Activated CD4-positive, alpha-beta memory T cell treated with anti-CD3 and anti-CD28 coated beads for 36 hours (primary cell): ENCODE results near the gene APP. TPM values are rescaled to one million over a fixed set of nuclear protein-coding genes. Genes with fewer than 3 reads are reported as not detected.
A peak's percentile ranks its signal among the peaks of the same experiment; 100 is the strongest.

Experiments
- CTCF ChIA-PET: fragments of 350-600 bp; sonication (Branson Sonifier 250); formaldehyde crosslinking; loops from one replicate; lab custom pipeline; 2021; ENCODE audit warnings: antibody characterized with exemption, inconsistent platforms; lab: Charles Lee
- POLR2A ChIA-PET: fragments of 350-600 bp; sonication (Branson Sonifier 250); formaldehyde crosslinking; loops from one replicate; lab custom pipeline; 2021; ENCODE audit warnings: antibody characterized with exemption; lab: Charles Lee
- DNase-seq: peaks from one replicate; pipeline ENCODE4 v3.0.0-alpha.2; 2020
- H3K27ac Mint-ChIP-seq: one replicate; pipeline ENCODE4 v1.8.0; 2021; ENCODE audit warnings: mixed read lengths
- H3K27me3 Mint-ChIP-seq: one replicate; pipeline ENCODE4 v1.8.0; 2021; ENCODE audit warnings: mixed read lengths
- H3K36me3 Mint-ChIP-seq: one replicate; pipeline ENCODE4 v1.8.0; 2021; ENCODE audit warnings: mixed read lengths
- H3K4me1 Mint-ChIP-seq: one replicate; pipeline ENCODE4 v1.8.0; 2021; ENCODE audit warnings: low read depth, mixed read lengths
- H3K4me3 Mint-ChIP-seq: one replicate; pipeline ENCODE4 v1.8.0; 2021; ENCODE audit warnings: mild to moderate bottlenecking, mixed read lengths
- H3K9me3 Mint-ChIP-seq: one replicate; pipeline ENCODE4 v1.8.0; 2021; ENCODE audit warnings: mixed read lengths
- intact Hi-C: fragments of 100-400 bp; cut with micrococcal nuclease; formaldehyde crosslinking; loops from one replicate; pipeline ENCODE4 v1.15.1; 2023
- total RNA-seq, 2 experiments: library from RNA; stranded (reverse); gene quantifications; one replicate each; pipeline ENCODE4 v1.2.3, GENCODE V29; 2021

The APP gene
- total RNA-seq, 2 experiments from 2014 or later: 46.3 to 47.1 TPM

GRCh38 chr21:26179501-26179900 is 8.9 kb upstream of the APP start:
- H3K27me3 Mint-ChIP-seq: peaks cover 4% of the 10 kb centered on the region
- no peaks in the 10 kb centered on the region for H3K4me1 Mint-ChIP-seq
- ChIA-PET POLR2A (interaction anchor here (0.7 kb wide), 1 partner anchor 10 kb away, joined by 4 read pairs; no protein-coding TSS in a partner anchor), CTCF (interaction anchor here (0.6 kb wide), 1 partner anchor 100 kb away, joined by 3 read pairs; no protein-coding TSS in a partner anchor)
- H3K27ac Mint-ChIP-seq: no peak overlapping the region
- H3K4me3 Mint-ChIP-seq: no peak overlapping the region
- DNase-seq: no peak
- peaks cover 5% of the 10 kb centered on the region for H3K9me3 Mint-ChIP-seq
- H3K36me3 Mint-ChIP-seq: no peaks in the 10 kb centered on the region
- intact Hi-C loops: no loop called here

GRCh38 chr21:26177746-26178426 is 7.3 kb upstream of the APP start:
- no peak overlapping the region for H3K4me3 Mint-ChIP-seq
- no peak for DNase-seq
- no peaks in the 10 kb centered on the region for H3K4me1 Mint-ChIP-seq
- peaks cover 4% of the 10 kb centered on the region for H3K27me3 Mint-ChIP-seq
- ChIA-PET POLR2A (no interaction called here), CTCF (interaction anchor here (1.4 kb wide), 1 partner anchor 296 kb away, joined by 5 read pairs; no protein-coding TSS in a partner anchor)
- no peaks in the 10 kb centered on the region for H3K9me3 Mint-ChIP-seq
- H3K27ac Mint-ChIP-seq: no peak overlapping the region
- H3K36me3 Mint-ChIP-seq: no peaks in the 10 kb centered on the region
- intact Hi-C loops: no loop called here

DNA sequence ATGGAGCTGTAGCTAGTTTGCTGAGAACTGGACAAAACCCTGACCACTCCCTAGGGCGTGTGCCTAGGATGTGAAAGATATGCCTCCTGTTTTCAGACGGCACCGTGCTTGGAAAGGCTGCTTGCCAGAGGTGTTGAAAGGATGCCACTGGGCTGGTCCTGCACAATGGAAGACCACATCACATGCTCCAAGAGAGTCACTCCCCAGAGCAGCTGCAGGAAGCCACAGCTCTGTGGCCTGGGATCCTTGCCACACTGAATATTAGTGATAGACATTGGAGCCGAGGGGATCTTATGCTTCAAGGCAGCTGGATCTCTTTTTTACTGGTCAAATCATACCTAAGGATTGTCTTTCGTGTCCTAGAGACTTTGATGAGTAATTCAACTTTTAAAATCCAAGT is 6.6 kb upstream of the APP start:
- Mint-ChIP-seq H3K4me3 (no peak overlapping the region), H3K4me1 (no peaks in the 10 kb centered on the region), H3K36me3 (no peaks in the 10 kb centered on the region), H3K9me3 (no peaks in the 10 kb centered on the region), H3K27me3 (peaks cover 4% of the 10 kb centered on the region), H3K27ac (no peak overlapping the region)
- CTCF ChIA-PET: interaction anchor here (1.0 to 1.4 kb wide), 2 partner anchors 9 to 296 kb away, joined by 3 to 5 read pairs; no protein-coding TSS in a partner anchor
- POLR2A ChIA-PET: no interaction called here
- no peak for DNase-seq
- intact Hi-C loops: no loop called here

DNA sequence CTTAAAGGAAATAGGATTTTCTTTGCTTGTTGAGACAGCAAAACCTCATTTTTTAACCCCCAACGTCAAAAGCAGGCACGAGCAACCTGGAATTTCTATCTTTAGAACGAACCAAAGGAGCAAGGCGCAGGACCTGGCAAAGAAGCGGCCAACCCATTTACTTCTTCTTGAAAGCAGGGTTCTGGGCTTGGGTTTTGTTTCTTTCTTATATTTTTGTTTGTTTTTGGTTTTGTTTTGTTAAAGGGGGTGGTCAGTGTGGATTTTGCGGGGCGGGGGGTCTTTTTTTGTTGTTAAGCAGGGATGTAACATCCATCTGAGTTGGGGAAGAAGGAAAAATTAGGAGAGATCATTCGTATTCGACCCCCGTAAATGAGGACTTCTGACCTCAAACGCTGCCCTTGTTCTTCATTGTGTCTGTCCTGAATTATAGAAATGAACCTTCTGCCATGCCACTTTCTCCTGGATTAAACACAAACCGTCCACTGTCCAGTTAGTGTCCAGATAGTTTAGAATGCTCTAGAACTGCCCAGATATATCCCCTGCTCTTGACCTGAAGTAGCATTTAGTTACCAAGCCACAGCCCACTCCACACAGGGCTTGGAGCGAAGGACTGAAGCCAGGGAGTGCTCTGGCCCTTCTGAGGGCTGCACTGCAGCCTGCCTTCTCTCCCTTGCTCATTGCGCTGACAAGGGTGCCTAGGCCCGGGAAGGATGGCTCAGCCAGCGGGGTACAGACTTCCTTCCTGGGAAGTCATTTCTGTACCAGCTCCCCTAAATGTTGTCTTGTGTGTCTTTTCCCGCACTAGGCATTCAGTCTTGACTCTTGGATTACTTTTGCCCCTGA is 909 bp upstream of the APP start:
- H3K36me3 Mint-ChIP-seq: no peaks in the 10 kb centered on the region
- H3K9me3 Mint-ChIP-seq: no peaks in the 10 kb centered on the region
- intact Hi-C loops: loop anchor here (1.0 kb wide), 1 partner anchor 276 kb away; no protein-coding TSS in a partner anchor
- H3K4me3 Mint-ChIP-seq: peak overlapping the region; percentile 88
- H3K4me1 Mint-ChIP-seq: peaks cover 15% of the 10 kb centered on the region
- no peak overlapping the region for H3K27ac Mint-ChIP-seq
- DNase-seq: no peak
- ChIA-PET CTCF (interaction anchor here (0.5 to 2.2 kb wide), 18 partner anchors 10 to 454 kb away, joined by 3 to 9 read pairs (median 4); no protein-coding TSS in a partner anchor), POLR2A (no interaction called here)
- H3K27me3 Mint-ChIP-seq: peaks cover 2% of the 10 kb centered on the region

DNA sequence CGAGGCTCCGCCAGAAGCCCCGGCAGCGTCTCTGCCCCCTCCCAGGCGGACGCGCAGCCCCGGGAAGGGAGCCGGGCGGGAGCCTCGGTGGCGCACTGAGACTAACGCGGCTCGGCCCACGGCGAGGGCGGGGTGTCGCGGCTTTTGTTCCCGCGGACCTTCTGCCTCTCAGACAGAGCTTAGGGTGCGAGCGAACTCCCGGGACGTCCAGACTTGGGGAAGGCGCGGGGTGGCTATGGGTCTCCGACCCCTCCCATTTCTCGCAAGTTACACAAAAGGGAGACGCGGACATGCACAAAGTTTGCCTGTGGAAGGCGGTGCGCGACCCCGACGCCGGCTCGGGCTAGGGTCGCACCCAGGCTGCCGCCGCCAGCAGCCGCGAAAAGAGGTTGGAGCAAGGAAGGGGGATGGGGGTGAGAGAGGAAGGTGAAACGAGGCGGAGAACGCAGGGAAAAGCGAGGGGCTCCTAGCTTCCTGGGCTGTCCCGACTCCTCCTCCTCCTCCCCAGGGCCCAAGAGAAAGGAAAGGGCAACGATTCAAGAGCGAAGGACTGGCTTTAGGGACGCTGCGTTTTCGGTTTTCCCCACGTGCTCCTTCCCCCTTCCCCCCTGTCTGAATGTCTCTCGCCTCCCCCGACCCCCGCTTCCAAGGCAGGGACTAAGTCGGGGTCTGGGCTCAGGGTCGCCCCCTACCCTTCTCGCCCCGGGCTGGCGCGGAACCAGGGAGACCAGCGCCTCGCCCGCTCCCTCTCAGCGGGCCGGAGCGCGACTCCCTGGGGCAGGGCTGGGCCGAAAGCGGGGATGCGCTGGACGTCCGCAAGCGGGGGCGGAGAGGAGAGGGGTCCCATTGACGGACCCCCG is 729 bp downstream of the APP start:
- DNase-seq: peak; percentile 60
- Mint-ChIP-seq H3K4me3 (peak overlapping the region; percentile 88), H3K27me3 (peaks cover 2% of the 10 kb centered on the region), H3K36me3 (no peaks in the 10 kb centered on the region), H3K9me3 (no peaks in the 10 kb centered on the region), H3K4me1 (peaks cover 19% of the 10 kb centered on the region), H3K27ac (peak overlapping the region; percentile 44)
- POLR2A ChIA-PET: no interaction called here
- intact Hi-C loops: loop anchor here (1.0 to 10.0 kb wide), 5 partner anchors 99 to 563 kb away; partner anchors contain the start of genes ATP5PF, GABPA and MRPL39
- CTCF ChIA-PET: interaction anchor here (0.8 to 2.3 kb wide), 12 partner anchors 12 to 291 kb away, joined by 3 to 9 read pairs (median 6); no protein-coding TSS in a partner anchor

- intact Hi-C loops: loop anchor here (1.0 to 10.0 kb wide), 3 partner anchors 98 to 562 kb away; partner anchors contain the start of gene MRPL39
- Mint-ChIP-seq H3K4me1 (peaks cover 19% of the 10 kb centered on the region), H3K36me3 (no peaks in the 10 kb centered on the region), H3K27ac (peak overlapping the region; percentile 78), H3K27me3 (peaks cover 2% of the 10 kb centered on the region), H3K4me3 (peak overlapping the region; percentile 88), H3K9me3 (no peaks in the 10 kb centered on the region)
- CTCF ChIA-PET: interaction anchor here (1.3 to 2.3 kb wide), 6 partner anchors 12 to 273 kb away, joined by 3 to 9 read pairs (median 6); no protein-coding TSS in a partner anchor
- POLR2A ChIA-PET: no interaction called here
- DNase-seq: peak; percentile 59
These were observed 1.4 kb downstream of the APP start for GRCh38 chr21:26169061-26169610.

DNA sequence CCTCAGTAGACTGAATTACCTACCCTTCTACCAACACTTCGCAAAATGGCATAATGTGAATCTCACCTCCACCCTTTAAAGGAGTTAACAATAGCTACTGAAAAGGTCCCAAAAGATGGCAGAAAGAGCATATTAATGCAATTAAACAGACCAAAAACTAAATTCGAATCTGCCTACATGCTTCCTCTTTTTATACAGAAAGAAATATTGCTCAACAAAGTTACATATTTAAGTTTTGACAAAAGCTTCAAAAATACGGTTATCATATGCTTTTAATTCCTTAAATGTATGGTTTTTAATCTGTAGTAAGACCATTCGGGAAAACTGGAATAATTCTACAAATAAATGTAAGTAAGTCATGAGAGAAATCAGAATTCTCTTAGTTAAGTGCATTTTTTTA is 2.2 kb downstream of the APP start:
- CTCF ChIA-PET: interaction anchor here (0.8 to 2.3 kb wide), 6 partner anchors 8 to 272 kb away, joined by 3 to 8 read pairs (median 5); no protein-coding TSS in a partner anchor
- H3K27ac Mint-ChIP-seq: no peak overlapping the region
- no peaks in the 10 kb centered on the region for H3K9me3 Mint-ChIP-seq
- intact Hi-C loops: loop anchor here (2.0 to 10.0 kb wide), 2 partner anchors 98 to 194 kb away; no protein-coding TSS in a partner anchor
- no peak overlapping the region for H3K4me3 Mint-ChIP-seq
- POLR2A ChIA-PET: no interaction called here
- peaks cover 2% of the 10 kb centered on the region for H3K27me3 Mint-ChIP-seq
- DNase-seq: no peak
- peaks cover 19% of the 10 kb centered on the region for H3K4me1 Mint-ChIP-seq
- H3K36me3 Mint-ChIP-seq: no peaks in the 10 kb centered on the region

- Mint-ChIP-seq H3K27ac (no peak overlapping the region), H3K27me3 (peaks cover 2% of the 10 kb centered on the region), H3K36me3 (no peaks in the 10 kb centered on the region), H3K9me3 (no peaks in the 10 kb centered on the region), H3K4me3 (no peak overlapping the region), H3K4me1 (peaks cover 19% of the 10 kb centered on the region)
- intact Hi-C loops: loop anchor here (10.0 kb wide), 1 partner anchor 193 kb away; no protein-coding TSS in a partner anchor
- POLR2A ChIA-PET: no interaction called here
- no peak for DNase-seq
- CTCF ChIA-PET: interaction anchor here (1.4 kb wide), 1 partner anchor 266 kb away, joined by 3 read pairs; no protein-coding TSS in a partner anchor
These were observed 3.0 kb downstream of the APP start for GRCh38 chr21:26167593-26167992.

- CTCF ChIA-PET: no interaction called here
- Mint-ChIP-seq H3K36me3 (no peaks in the 10 kb centered on the region), H3K4me3 (no peak overlapping the region), H3K9me3 (no peaks in the 10 kb centered on the region), H3K4me1 (peaks cover 19% of the 10 kb centered on the region), H3K27ac (no peak overlapping the region), H3K27me3 (peaks cover 2% of the 10 kb centered on the region)
- intact Hi-C loops: loop anchor here (10.0 kb wide), 1 partner anchor 191 kb away; no protein-coding TSS in a partner anchor
- no peak for DNase-seq
- POLR2A ChIA-PET: no interaction called here
These were observed 5.2 kb downstream of the APP start for GRCh38 chr21:26165331-26165730.

DNA sequence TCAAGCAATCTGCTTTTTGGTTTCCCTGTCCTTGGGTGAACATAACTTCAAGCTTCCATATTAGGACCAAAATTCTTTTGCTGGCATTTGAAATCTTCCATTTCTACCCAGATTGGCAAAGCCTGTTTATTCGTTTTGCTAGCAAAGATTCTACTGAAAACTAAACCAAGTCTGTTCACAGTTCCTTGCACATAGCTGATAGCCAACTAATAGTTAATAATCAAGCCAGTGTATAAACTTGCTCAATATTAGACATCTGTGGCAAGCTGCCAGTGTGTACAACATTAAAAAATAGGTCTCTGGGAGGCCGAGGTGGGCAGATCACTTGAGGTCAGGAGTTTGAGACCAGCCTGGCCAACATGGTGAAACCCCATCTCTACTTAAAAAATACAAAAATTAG is 6.3 kb downstream of the APP start:
- peaks cover 2% of the 10 kb centered on the region for H3K27me3 Mint-ChIP-seq
- intact Hi-C loops: loop anchor here (10.0 kb wide), 1 partner anchor 190 kb away; no protein-coding TSS in a partner anchor
- peaks cover 19% of the 10 kb centered on the region for H3K4me1 Mint-ChIP-seq
- no peaks in the 10 kb centered on the region for H3K36me3 Mint-ChIP-seq
- POLR2A ChIA-PET: no interaction called here
- H3K4me3 Mint-ChIP-seq: no peak overlapping the region
- DNase-seq: no peak
- H3K9me3 Mint-ChIP-seq: no peaks in the 10 kb centered on the region
- CTCF ChIA-PET: no interaction called here
- H3K27ac Mint-ChIP-seq: no peak overlapping the region

GRCh38 chr21:26162081-26162480 is 8.5 kb downstream of the APP start:
- H3K4me1 Mint-ChIP-seq: peaks cover 26% of the 10 kb centered on the region
- no peaks in the 10 kb centered on the region for H3K27me3 Mint-ChIP-seq
- ChIA-PET CTCF (no interaction called here), POLR2A (no interaction called here)
- intact Hi-C loops: loop anchor here (10.0 kb wide), 1 partner anchor 187 kb away; no protein-coding TSS in a partner anchor
- H3K9me3 Mint-ChIP-seq: no peaks in the 10 kb centered on the region
- no peaks in the 10 kb centered on the region for H3K36me3 Mint-ChIP-seq
- H3K4me3 Mint-ChIP-seq: no peak overlapping the region
- no peak for DNase-seq
- H3K27ac Mint-ChIP-seq: no peak overlapping the region
